Measurements from ENCODE around the gene SLC7A10.
"Not testable (repeated sequence)": the region's sequence is repeated elsewhere in the genome, so short reads cannot be mapped to it uniquely, and the experiment has no call there.

The SLC7A10 gene

GRCh38 chr19:33236696-33237390, 11.2 kb upstream of the SLC7A10 start:
- no peak for DNase-seq

GRCh38 chr19:33235996-33236350, 10.3 kb upstream of the SLC7A10 start:
- no peak for DNase-seq

GRCh38 chr19:33235269-33235995, 9.8 kb upstream of the SLC7A10 start:
- peak; percentile 55 to 75 (median 75) for DNase-seq

DNA sequence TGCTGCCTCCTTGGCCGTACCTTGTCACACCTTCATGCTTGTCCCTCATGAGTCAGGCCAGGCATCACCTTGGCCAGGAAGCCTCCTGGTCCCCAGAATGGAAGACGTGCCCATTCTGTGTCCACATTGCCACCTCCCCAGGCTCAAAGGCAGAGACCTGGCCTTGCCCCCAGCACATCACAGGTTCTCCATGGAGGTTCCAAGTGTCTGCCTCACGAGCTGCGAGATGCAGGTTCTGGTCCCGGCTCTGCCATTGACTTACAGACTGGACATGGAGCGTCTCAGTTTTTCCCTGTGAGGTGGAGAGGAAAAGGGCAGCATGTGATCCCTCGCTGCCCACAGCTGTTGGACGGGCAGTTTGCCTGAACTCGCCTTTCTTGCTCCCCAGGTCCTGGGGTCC, 9.1 kb upstream of the SLC7A10 start:
- DNase-seq: no peak

- no peak for DNase-seq
Observed at GRCh38 chr19:33234092-33234491, 8.4 kb upstream of the SLC7A10 start.

- no peak for DNase-seq
Observed at GRCh38 chr19:33233056-33233873, 7.6 kb upstream of the SLC7A10 start.

DNA sequence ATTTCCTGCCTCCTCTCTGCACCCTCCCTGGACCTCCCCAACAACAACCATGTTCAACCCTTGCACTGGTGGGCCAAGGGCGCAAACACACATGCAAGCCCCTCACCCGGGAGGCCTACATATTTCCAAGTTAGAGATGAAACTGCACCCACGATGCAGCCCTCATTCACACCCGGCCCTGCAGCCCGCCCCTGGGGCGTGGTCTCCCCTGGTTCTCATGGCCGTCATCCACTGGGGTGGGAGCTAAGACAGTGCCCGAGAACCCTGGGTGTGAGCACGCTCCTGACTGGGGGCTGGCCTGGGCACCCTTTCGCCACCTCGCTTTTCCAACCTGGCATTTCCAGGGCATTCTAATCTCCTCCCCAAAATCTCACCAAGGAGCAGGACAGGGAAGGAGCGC, 7.0 kb upstream of the SLC7A10 start:
- DNase-seq: no peak

DNA sequence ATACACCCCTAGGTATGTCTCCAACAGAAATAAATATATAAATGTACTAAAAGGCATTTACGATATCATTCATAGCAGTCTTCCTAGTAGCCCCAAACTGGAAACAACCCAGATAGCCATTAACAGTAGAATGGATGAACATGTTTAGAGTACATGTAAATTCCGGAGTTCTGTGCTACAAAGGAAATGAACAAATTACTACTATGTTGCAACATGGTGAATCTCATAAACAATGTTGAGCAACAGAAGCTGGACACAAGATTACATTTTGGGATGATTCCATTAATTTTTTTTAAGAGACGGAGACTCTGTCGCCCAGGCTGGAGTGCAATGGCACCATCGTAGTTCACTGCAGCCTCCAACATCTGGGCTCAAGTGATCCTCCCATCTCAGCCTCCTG, 5.9 kb upstream of the SLC7A10 start:
- no peak for DNase-seq

DNA sequence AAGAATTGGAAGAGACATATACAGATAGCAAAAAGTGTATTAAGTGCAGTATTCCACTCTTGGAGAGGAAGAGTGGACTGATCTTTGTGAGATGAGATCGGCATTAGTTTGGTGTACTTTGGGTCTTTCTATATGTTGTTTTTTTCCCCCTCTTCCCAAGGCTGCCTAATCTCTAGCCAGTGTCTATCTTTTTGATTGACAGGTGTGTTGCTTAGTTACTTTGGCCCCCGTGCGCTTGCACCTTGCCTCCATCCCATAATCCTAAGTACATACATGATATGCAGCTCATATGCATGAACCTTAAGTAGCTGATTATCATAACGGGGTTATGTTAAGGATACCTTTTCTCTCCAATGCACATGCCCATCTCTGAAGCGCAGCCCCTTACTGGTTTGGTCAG, 4.3 kb upstream of the SLC7A10 start:
- no peak for DNase-seq

GRCh38 chr19:33227870-33228599, 2.4 kb upstream of the SLC7A10 start:
- no peak for DNase-seq

GRCh38 chr19:33227242-33227650, 1.6 kb upstream of the SLC7A10 start:
- DNase-seq: no peak

DNA sequence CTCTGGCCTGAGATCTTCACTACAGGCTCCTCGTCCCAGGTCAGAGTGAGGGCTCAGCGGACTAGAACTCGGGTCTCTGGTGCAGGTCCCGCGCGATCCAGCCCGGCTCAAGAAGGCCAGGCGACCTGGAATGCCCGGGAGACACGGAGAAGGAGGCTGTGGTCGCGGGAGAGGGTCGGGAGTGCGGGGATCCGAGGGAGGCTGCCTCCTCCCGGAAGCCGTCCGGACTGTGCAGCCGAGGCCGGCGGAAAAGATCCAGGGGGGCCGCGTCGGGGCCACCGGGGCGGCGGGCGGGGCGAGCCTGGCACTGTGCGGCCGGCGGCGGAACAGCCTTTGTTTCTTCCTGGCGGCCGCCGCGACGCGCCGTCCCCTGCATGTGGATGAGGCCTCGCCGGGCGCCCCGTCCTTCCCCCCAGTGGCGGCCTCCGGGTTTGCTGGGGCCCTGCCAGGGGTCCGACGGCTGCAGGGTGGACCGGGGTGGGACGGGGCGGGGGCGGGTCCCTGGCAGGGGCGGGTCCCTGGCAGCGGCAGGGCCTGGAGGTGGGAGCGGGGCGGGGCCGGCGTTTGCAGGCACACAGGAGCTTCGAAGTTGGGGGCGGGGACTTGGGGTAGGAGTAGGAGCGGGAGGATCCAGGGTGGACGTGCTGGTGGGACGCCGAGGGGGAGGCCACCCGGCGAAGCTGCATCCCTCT, 1.0 kb upstream of the SLC7A10 start:
- no peak for DNase-seq

GRCh38 chr19:33224694-33225457, 774 bp downstream of the SLC7A10 start:
- no peak for DNase-seq

- not testable (repeated sequence) for DNase-seq
Observed at GRCh38 chr19:33222255-33222654, 3.4 kb downstream of the SLC7A10 start.

GRCh38 chr19:33221638-33222037, 4.0 kb downstream of the SLC7A10 start:
- DNase-seq: no peak

DNA sequence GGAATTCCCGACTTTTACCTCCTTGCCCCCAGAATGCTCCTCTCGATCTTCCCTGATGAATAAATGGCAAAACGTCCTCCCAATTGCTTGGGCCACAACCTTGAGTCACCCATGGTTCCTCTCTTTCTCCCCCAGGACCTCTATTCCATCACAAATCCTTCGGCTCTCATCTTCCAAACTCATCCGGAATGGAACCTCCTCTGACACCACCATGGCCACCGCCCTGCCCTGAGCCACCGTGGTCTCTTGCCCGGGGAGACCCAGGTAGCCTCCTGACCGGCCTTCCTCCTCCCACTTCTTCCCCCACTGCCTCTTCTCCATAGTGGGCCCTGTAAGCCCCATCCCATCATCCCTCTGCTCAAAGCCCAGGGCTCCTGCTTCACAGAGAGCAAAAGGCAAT, 4.9 kb downstream of the SLC7A10 start:
- no peak for DNase-seq

- DNase-seq: no peak
Observed at GRCh38 chr19:33220115-33220514, 5.5 kb downstream of the SLC7A10 start.

DNA sequence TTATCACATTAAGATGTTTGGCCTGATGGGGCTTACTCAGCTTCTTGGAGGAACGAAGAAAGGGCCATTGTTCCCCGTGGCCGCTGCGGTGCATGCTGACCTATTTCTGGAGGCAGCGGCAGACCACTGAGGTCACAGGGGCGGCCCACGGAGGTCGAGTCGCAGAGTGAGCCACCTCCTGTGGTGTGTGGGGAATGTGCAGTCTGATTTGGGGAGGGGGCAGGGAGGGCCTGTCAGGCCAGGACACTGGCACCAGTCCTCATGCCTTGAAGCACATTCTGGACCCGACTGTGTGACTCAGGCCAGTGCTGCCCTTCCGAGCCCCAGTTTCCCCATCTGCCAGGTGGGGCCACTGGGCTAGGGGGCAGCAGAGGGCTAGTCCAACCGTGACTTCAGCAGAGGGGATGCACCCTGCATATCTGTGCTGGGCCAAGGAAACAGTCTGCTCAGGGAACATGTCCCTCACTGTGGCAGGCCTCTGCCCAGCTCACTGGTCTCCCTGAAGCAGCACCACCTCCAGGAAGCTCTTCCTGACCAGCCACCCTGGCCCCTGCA, 6.3 kb downstream of the SLC7A10 start:
- DNase-seq: no peak

DNA sequence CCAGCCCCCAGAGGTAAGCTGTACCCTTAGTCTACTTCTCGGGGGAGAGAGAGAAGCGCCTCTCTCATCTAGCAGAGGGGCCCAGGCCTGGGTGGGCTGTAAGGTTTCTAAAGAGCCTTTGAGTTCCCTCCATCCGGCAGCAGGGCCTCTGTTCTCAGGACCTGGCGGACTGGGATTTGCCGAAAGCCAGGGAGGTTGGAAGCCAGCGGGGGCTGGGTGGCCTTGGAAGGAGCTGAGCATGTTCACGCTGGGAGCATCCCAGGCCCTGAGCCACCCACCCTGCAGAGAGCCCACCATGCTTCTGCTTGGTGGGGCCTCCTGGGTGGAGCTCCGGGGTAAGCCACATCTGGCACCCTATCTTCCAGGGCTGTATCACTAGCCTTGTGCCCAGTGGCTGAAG, 7.8 kb downstream of the SLC7A10 start:
- DNase-seq: no peak

- no peak for DNase-seq
Observed at GRCh38 chr19:33216198-33216830, 9.3 kb downstream of the SLC7A10 start.
